Liver (tissue), 9 donors: Measurements from ENCODE around the gene UPP1. TPM values are rescaled to one million over a fixed set of nuclear protein-coding genes. Genes with fewer than 3 reads are reported as not detected.

Source experiments
- DNase-seq: peaks from one replicate; pipeline ENCODE4 v3.0.0-alpha.2; 2017; ENCODE audit warnings: low spot score
- H3K27ac ChIP-seq, 2 donors: one replicate each; pipeline ENCODE4 v1.7.0; 2013; ENCODE audit warnings: inconsistent platforms in 2 of 2, low read length in 2 of 2, control low read depth in 1 of 2, low read depth in 1 of 2, mild to moderate bottlenecking in 1 of 2
- H3K27me3 ChIP-seq, 4 donors: one replicate each; pipeline versions ENCODE4 v1.6.1 to v1.7.0; 2013; ENCODE audit warnings: low read length in 3 of 4, inconsistent platforms in 1 of 4, mild to moderate bottlenecking in 1 of 4, moderate library complexity in 1 of 4; ENCODE audit not compliant: control insufficient read depth in 4 of 4, insufficient read depth in 4 of 4
- H3K36me3 ChIP-seq, 4 donors: one replicate each; pipeline versions ENCODE4 v1.6.1 to v1.7.0; 2013; ENCODE audit warnings: low read length in 3 of 4, mild to moderate bottlenecking in 3 of 4, low read depth in 1 of 4, moderate library complexity in 1 of 4; ENCODE audit not compliant: control insufficient read depth in 4 of 4, insufficient read depth in 3 of 4
- H3K4me1 ChIP-seq, 4 donors: one replicate each; pipeline versions ENCODE4 v1.6.1 to v1.7.0; 2013; ENCODE audit warnings: low read length in 3 of 4, mild to moderate bottlenecking in 3 of 4, moderate library complexity in 1 of 4; ENCODE audit not compliant: control insufficient read depth in 4 of 4, insufficient read depth in 4 of 4
- H3K4me3 ChIP-seq, 3 donors: one replicate each; pipeline versions ENCODE4 v1.6.1 to v1.7.0; 2013; ENCODE audit warnings: low read length in 3 of 3, control low read depth in 1 of 3, low read depth in 1 of 3, mild to moderate bottlenecking in 1 of 3
- H3K9ac ChIP-seq, 2 donors: one replicate each; pipeline ENCODE4 v1.7.0; 2013; ENCODE audit warnings: low read length in 2 of 2, mild to moderate bottlenecking in 2 of 2, moderate library complexity in 2 of 2, control low read depth in 1 of 2, low read depth in 1 of 2
- H3K9me3 ChIP-seq, 4 donors: one replicate each; pipeline versions ENCODE4 v1.6.1 to v1.7.0; 2013; ENCODE audit warnings: low read length in 3 of 4; ENCODE audit not compliant: control insufficient read depth in 4 of 4
- ATF3 ChIP-seq: IDR thresholded peaks from 2 replicates; pipeline ENCODE4 v1.6.1; 2016; ENCODE audit warnings: antibody characterized with exemption
- CTCF ChIP-seq: fragments of 150-350 bp; IDR thresholded peaks from 2 replicates; pipeline ENCODE4 v1.5.1; 2017; ENCODE audit warnings: improper control_type of control experiment, low read depth, low read length; ENCODE audit not compliant: missing input control
- EGR1 ChIP-seq, 2 donors: IDR thresholded peaks; 2 replicates each; pipeline ENCODE4 v1.6.1; 2016 to 2018; ENCODE audit warnings: antibody characterized with exemption in 2 of 2, low read depth in 2 of 2
- FOXA1 ChIP-seq: IDR thresholded peaks from 2 replicates; pipeline ENCODE4 v1.6.1; 2016; ENCODE audit warnings: antibody characterized with exemption
- FOXA2 ChIP-seq: IDR thresholded peaks from 2 replicates; pipeline ENCODE4 v1.6.1; 2016; ENCODE audit warnings: antibody characterized with exemption
- GABPA ChIP-seq, 2 donors: IDR thresholded peaks in 1 of 2; conservative IDR thresholded peaks in 1 of 2; 2 replicates each; pipeline ENCODE4 v1.6.1; 2016; ENCODE audit warnings: antibody characterized with exemption in 2 of 2, mild to moderate bottlenecking in 1 of 2, moderate library complexity in 1 of 2
- HNF4A ChIP-seq, 2 donors: conservative IDR thresholded peaks; 2 replicates each; pipeline ENCODE4 v1.6.1; 2016; ENCODE audit warnings: antibody characterized with exemption in 2 of 2, mild to moderate bottlenecking in 2 of 2
- HNF4G ChIP-seq: IDR thresholded peaks from 2 replicates; pipeline ENCODE4 v1.6.1; 2016; ENCODE audit warnings: antibody characterized with exemption
- JUND ChIP-seq, 2 donors: IDR thresholded peaks; 2 replicates each; pipeline ENCODE4 v1.6.1; 2016; ENCODE audit warnings: antibody characterized with exemption in 2 of 2
- MAX ChIP-seq: IDR thresholded peaks from 2 replicates; pipeline ENCODE4 v1.6.1; 2016; ENCODE audit warnings: antibody characterized with exemption
- NR2F2 ChIP-seq: IDR thresholded peaks from 2 replicates; pipeline ENCODE4 v1.6.1; 2016; ENCODE audit warnings: antibody characterized with exemption
- RAD21 ChIP-seq, 2 donors: IDR thresholded peaks; 2 replicates each; pipeline ENCODE4 v1.6.1; 2016; ENCODE audit warnings: antibody characterized with exemption in 2 of 2, mild to moderate bottlenecking in 2 of 2
- REST ChIP-seq: IDR thresholded peaks from 2 replicates; pipeline ENCODE4 v1.6.1; 2016; ENCODE audit warnings: antibody characterized with exemption, mild to moderate bottlenecking
- RXRA ChIP-seq, 2 donors: IDR thresholded peaks; 2 replicates each; pipeline ENCODE4 v1.6.1; 2017 to 2018; ENCODE audit warnings: antibody characterized with exemption in 2 of 2, mild to moderate bottlenecking in 1 of 2
- SP1 ChIP-seq: IDR thresholded peaks from 2 replicates; pipeline ENCODE4 v1.6.1; 2018; ENCODE audit warnings: antibody characterized with exemption, mild to moderate bottlenecking
- TAF1 ChIP-seq: conservative IDR thresholded peaks from 2 replicates; pipeline ENCODE4 v1.6.1; 2016; ENCODE audit warnings: antibody characterized with exemption, mild to moderate bottlenecking
- YY1 ChIP-seq: IDR thresholded peaks from 2 replicates; pipeline ENCODE4 v1.6.1; 2016; ENCODE audit warnings: antibody characterized with exemption, mild to moderate bottlenecking
- ZBTB33 ChIP-seq: IDR thresholded peaks from 2 replicates; pipeline ENCODE4 v1.6.1; 2016; ENCODE audit warnings: antibody characterized with exemption
- whole genome bisulfite sequencing: extraction: QIAGEN DNeasy Blood & Tissue Kit; methylation state at CpG from one replicate; pipeline ENCODE4 v1.1.7; 2013; 5-methylcytosine and 5-hydroxymethylcytosine counted together
- polyA plus RNA-seq, 2 donors: library from polyadenylated mRNA; stranded (reverse) in 1 of 2; unstranded in 1 of 2; fragments of 200-250 nt in 1 of 2; fragments of >200 nt in 1 of 2; fragmentation: Nextera tagmentation in 1 of 2; extraction: Ambion mirVana in 1 of 2; gene quantifications; one replicate each; pipeline versions ENCODE4 v1.2.1 to v1.2.3, GENCODE V29; 2013 to 2015
- total RNA-seq, 2 donors: library from RNA; depleted of rRNA; stranded (reverse); fragments of >200 nt; gene quantifications; one replicate each; pipeline ENCODE4 v1.2.3, GENCODE V29; 2014
- donor health status: healthy.
- donor health status: healthy.
- donor health status: healthy.
- donor health status: healthy.
- donor health status: healthy.

UPP1 gene
- total and polyA plus RNA-seq, 4 donors = 3.1 to 18.8 (median 9.1) TPM

- no peak overlapping the region for H3K9ac ChIP-seq
- no peak for DNase-seq
- peak overlapping the region; percentile 70 to 75 for H3K27ac ChIP-seq
- TF ChIP-seq RAD21 (IDR thresholded peaks at IDR 0.05) (peak; percentile 76 to 82), ATF3 (no peak), CTCF (peak; percentile 43), EGR1 (IDR thresholded peaks at IDR 0.05; ENCODE audit: low read depth in 2 of 2) (no peak), YY1 (peak; percentile 11), GABPA (IDR thresholded peaks at IDR 0.05 in 1 of 2, conservative IDR thresholded peaks at IDR 0.05 in 1 of 2) (no peak)
- H3K27me3 ChIP-seq = no peaks in the 10 kb centered on the region
- WGBS = 55% methylated on average over 3 of the region's 3 CpGs
- H3K9me3 ChIP-seq = no peaks in the 10 kb centered on the region
- peak overlapping the region in 1 of 3 donors; percentile 9 for H3K4me3 ChIP-seq
- peaks cover 17 to 38% (median 31%) of the 10 kb centered on the region in 4 donors for H3K4me1 ChIP-seq
- H3K36me3 ChIP-seq = no peaks in the 10 kb centered on the region
Observed at GRCh38 chr7:48139459-48139858, 50.4 kb downstream of the UPP1 start.

- H3K4me3 ChIP-seq = peak overlapping the region in 2 of 3 donors; percentile 16 to 19
- H3K9ac ChIP-seq = peak overlapping the region; percentile 0 to 49
- no peaks in the 10 kb centered on the region for H3K36me3 ChIP-seq
- H3K9me3 ChIP-seq = no peaks in the 10 kb centered on the region
- TF ChIP-seq ATF3 (peak; percentile 36), HNF4A (conservative IDR thresholded peaks at IDR 0.05) (peak; percentile 93 to 96), CTCF (peak; percentile 8), RXRA (IDR thresholded peaks at IDR 0.05) (peak; percentile 77 to 91), FOXA2 (peak; percentile 98), MAX (peak; percentile 57), RAD21 (IDR thresholded peaks at IDR 0.05) (peak; percentile 17 to 49), REST (peak; percentile 75), ZBTB33 (peak; percentile 63), YY1 (peak; percentile 29), FOXA1 (peak; percentile 92), EGR1 (IDR thresholded peaks at IDR 0.05; ENCODE audit: low read depth in 2 of 2) (no peak), JUND (IDR thresholded peaks at IDR 0.05) (peak in 1 of 2 donors; percentile 55), GABPA (IDR thresholded peaks at IDR 0.05 in 1 of 2, conservative IDR thresholded peaks at IDR 0.05 in 1 of 2) (peak in 1 of 2 donors; percentile 26), SP1 (peak; percentile 91), HNF4G (peak; percentile 85), TAF1 (no peak), NR2F2 (peak; percentile 51)
- DNase-seq = no peak
- H3K27me3 ChIP-seq = no peaks in the 10 kb centered on the region
- peaks cover 17 to 41% (median 34%) of the 10 kb centered on the region in 4 donors for H3K4me1 ChIP-seq
- WGBS = 25% methylated on average over 7 of the region's 7 CpGs
- peak overlapping the region; percentile 70 to 75 for H3K27ac ChIP-seq
Observed at GRCh38 chr7:48140001-48140681, 51.1 kb downstream of the UPP1 start.
